Fibroblast of lung (primary cell): ENCODE data around the gene TMPRSS3. TPM values are rescaled to one million over a fixed set of nuclear protein-coding genes. Genes with fewer than 3 reads are reported as not detected.

Experiments used
- DNase-seq, 2 donors: peaks; one replicate each; pipeline versions ENCODE4 v3.0.0 to v3.0.0-alpha.2; 2010; ENCODE audit warnings: low read depth in 2 of 2
- H2AFZ ChIP-seq: 2 replicates; pipeline ENCODE4 v1.5.1; 2012; ENCODE audit warnings: low read length, control low read depth, inconsistent platforms
- H3K27ac ChIP-seq: 2 replicates; pipeline ENCODE4 v1.5.1; 2011; ENCODE audit warnings: low read length, control low read depth; ENCODE audit not compliant: insufficient read depth
- H3K27me3 ChIP-seq: 2 replicates; pipeline ENCODE4 v1.5.1; 2011; ENCODE audit warnings: mild to moderate bottlenecking, low read length; ENCODE audit not compliant: control insufficient read depth, insufficient read depth
- H3K36me3 ChIP-seq: 2 replicates; pipeline ENCODE4 v1.5.1; 2011; ENCODE audit warnings: low read length; ENCODE audit not compliant: control insufficient read depth, insufficient read depth
- H3K4me1 ChIP-seq: 2 replicates; pipeline ENCODE4 v1.5.1; 2011; ENCODE audit warnings: low read length; ENCODE audit not compliant: control insufficient read depth, insufficient read depth; ENCODE audit errors: extremely low read depth
- H3K4me2 ChIP-seq: 2 replicates; pipeline ENCODE4 v1.5.1; 2011; ENCODE audit warnings: low read length, control low read depth; ENCODE audit not compliant: insufficient read depth; ENCODE audit errors: extremely low read depth
- H3K4me3 ChIP-seq, 4 experiments: fragments of 200-600 bp in 1 of 4; sonication (generic) in 1 of 4; replicated peaks in 1 of 4; 2 replicates each; pipeline ENCODE4 v1.5.1; 2011 to 2016; ENCODE audit warnings: low read length in 4 of 4, low read depth in 3 of 4, mild to moderate bottlenecking in 3 of 4, control low read depth in 2 of 4, inconsistent platforms in 1 of 4, mixed read lengths in 1 of 4; ENCODE audit not compliant: insufficient read depth in 1 of 4; ENCODE audit errors: control extremely low read depth in 1 of 4
- H3K79me2 ChIP-seq: 2 replicates; pipeline ENCODE4 v1.5.1; 2012; ENCODE audit warnings: mild to moderate bottlenecking, low read length, inconsistent platforms; ENCODE audit not compliant: control insufficient read depth, insufficient read depth
- H3K9ac ChIP-seq: 2 replicates; pipeline ENCODE4 v1.5.1; 2011; ENCODE audit warnings: mild to moderate bottlenecking, low read length, control low read depth; ENCODE audit not compliant: insufficient read depth
- H3K9me3 ChIP-seq: 2 replicates; pipeline ENCODE4 v1.5.1; 2012; ENCODE audit warnings: low read depth, low read length; ENCODE audit not compliant: control insufficient read depth, insufficient read depth
- H4K20me1 ChIP-seq: 2 replicates; pipeline ENCODE4 v1.5.1; 2011; ENCODE audit warnings: low read length; ENCODE audit not compliant: control insufficient read depth, insufficient read depth; ENCODE audit errors: extremely low read depth
- CTCF ChIP-seq, 2 donors: IDR thresholded peaks in 1 of 2; conservative IDR thresholded peaks in 1 of 2; 1 replicate in 1 of 2; 2 replicates in 1 of 2; pipeline ENCODE4 v1.5.1; 2011 to 2012; ENCODE audit warnings: low read length in 2 of 2, control low read depth in 1 of 2, inconsistent platforms in 1 of 2, low read depth in 1 of 2, mild to moderate bottlenecking in 1 of 2
- EZH2 ChIP-seq: IDR thresholded peaks from 2 replicates; pipeline ENCODE4 v1.5.1; 2012; ENCODE audit warnings: low read length, control low read depth, mild to moderate bottlenecking; ENCODE audit errors: missing control alignments
- polyA plus RNA-seq, 2 donors: library from polyadenylated mRNA; depleted of rRNA in 1 of 2; stranded (reverse) in 1 of 2; unstranded in 1 of 2; fragments of >200 nt; gene quantifications; 2 replicates each; pipeline ENCODE4 v1.2.1, GENCODE V29; 2011 to 2012; ENCODE audit warnings: missing spikeins in 1 of 2
- total RNA-seq: library from RNA; depleted of rRNA; stranded (reverse); fragments of >200 nt; gene quantifications from 2 replicates; pipeline ENCODE4 v1.2.1, GENCODE V29; 2014

Gene TMPRSS3
- total and polyA plus RNA-seq, 2 donors (not counting 1 experiment from before 2014, with no cell fraction given), result not detected

DNA sequence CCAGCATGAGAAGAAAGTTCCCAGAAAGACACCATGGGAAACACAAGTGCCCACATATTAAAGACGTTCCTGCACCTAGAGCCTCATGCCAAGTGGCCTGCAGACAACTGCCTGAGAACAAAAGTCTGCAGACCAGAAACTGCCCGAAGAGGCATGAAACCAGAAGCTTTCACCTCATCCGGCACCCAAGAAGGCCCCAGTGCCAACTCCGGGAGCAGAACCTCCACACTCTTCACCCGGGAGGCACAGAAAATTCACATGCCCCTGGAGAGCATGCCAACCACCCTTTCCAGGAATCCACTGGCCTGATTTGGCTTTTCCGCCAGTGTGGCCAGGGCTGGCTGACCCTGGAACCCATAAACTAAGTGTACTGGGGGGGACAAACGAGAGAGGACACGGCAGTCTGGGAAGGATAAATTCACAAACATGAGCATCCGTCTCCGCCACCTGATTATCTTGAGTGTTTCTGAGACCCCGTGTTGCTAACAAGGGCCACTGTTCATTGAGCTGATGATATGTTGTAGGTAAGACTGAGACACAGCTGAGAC is 51.8 kb downstream of the TMPRSS3 start:
- H2AFZ ChIP-seq, result no peak overlapping the region
- H3K27me3 ChIP-seq, result no peaks in the 10 kb centered on the region
- no peak for DNase-seq
- no peaks in the 10 kb centered on the region for H4K20me1 ChIP-seq
- H3K27ac ChIP-seq, result no peak overlapping the region
- H3K4me1 ChIP-seq, result no peaks in the 10 kb centered on the region
- no peaks in the 10 kb centered on the region for H3K36me3 ChIP-seq
- no peak overlapping the region for H3K4me2 ChIP-seq
- no peak for TF ChIP-seq CTCF (conservative IDR thresholded peaks at IDR 0.05 in 1 of 2, IDR thresholded peaks at IDR 0.05 in 1 of 2; ENCODE audit: low read depth in 1 of 2, low read length in 2 of 2)
- no peak for TF ChIP-seq EZH2
- H3K9ac ChIP-seq, result no peak overlapping the region
- no peaks in the 10 kb centered on the region for H3K9me3 ChIP-seq
- H3K4me3 ChIP-seq, result no peak overlapping the region
- H3K79me2 ChIP-seq, result no peaks in the 10 kb centered on the region

GRCh38 chr21:42343556-42343955 is 52.3 kb downstream of the TMPRSS3 start:
- H3K9ac ChIP-seq, result no peak overlapping the region
- H3K27ac ChIP-seq, result no peak overlapping the region
- no peaks in the 10 kb centered on the region for H3K79me2 ChIP-seq
- H3K27me3 ChIP-seq, result no peaks in the 10 kb centered on the region
- no peak for TF ChIP-seq CTCF (conservative IDR thresholded peaks at IDR 0.05 in 1 of 2, IDR thresholded peaks at IDR 0.05 in 1 of 2; ENCODE audit: low read depth in 1 of 2, low read length in 2 of 2)
- no peak for TF ChIP-seq EZH2
- DNase-seq, result no peak
- H2AFZ ChIP-seq, result no peak overlapping the region
- no peaks in the 10 kb centered on the region for H3K36me3 ChIP-seq
- no peak overlapping the region for H3K4me2 ChIP-seq
- H3K4me1 ChIP-seq, result no peaks in the 10 kb centered on the region
- no peaks in the 10 kb centered on the region for H3K9me3 ChIP-seq
- H4K20me1 ChIP-seq, result no peaks in the 10 kb centered on the region
- no peak overlapping the region for H3K4me3 ChIP-seq

GRCh38 chr21:42343101-42343500 is 52.8 kb downstream of the TMPRSS3 start:
- Histone ChIP-seq H3K9me3 (no peaks in the 10 kb centered on the region), H3K36me3 (no peaks in the 10 kb centered on the region), H3K9ac (no peak overlapping the region), H2AFZ (no peak overlapping the region), H3K4me3 (no peak overlapping the region), H3K4me1 (no peaks in the 10 kb centered on the region), H3K27ac (no peak overlapping the region), H4K20me1 (no peaks in the 10 kb centered on the region), H3K27me3 (no peaks in the 10 kb centered on the region), H3K79me2 (no peaks in the 10 kb centered on the region), H3K4me2 (no peak overlapping the region)
- TF ChIP-seq CTCF (conservative IDR thresholded peaks at IDR 0.05 in 1 of 2, IDR thresholded peaks at IDR 0.05 in 1 of 2; ENCODE audit: low read depth in 1 of 2, low read length in 2 of 2) (no peak), EZH2 (no peak)
- no peak for DNase-seq
